Glomerular visceral epithelial cell (primary cell): ENCODE measurements around the gene ITK.

Source experiments
- DNase-seq: peaks from one replicate; pipeline ENCODE4 v3.0.0-alpha.2; 2016; ENCODE audit errors: extremely low spot score

Gene ITK

GRCh38 chr5:157280927-157281326, 100.3 kb downstream of the ITK start:
- no peak for DNase-seq

GRCh38 chr5:157282150-157282549, 101.5 kb downstream of the ITK start:
- no peak for DNase-seq

GRCh38 chr5:157283434-157283833, 102.8 kb downstream of the ITK start:
- no peak for DNase-seq

GRCh38 chr5:157284458-157285212, 104.0 kb downstream of the ITK start:
- DNase-seq = no peak

- DNase-seq = no peak
These were observed 104.8 kb downstream of the ITK start for GRCh38 chr5:157285310-157286035.

- DNase-seq = no peak
These were observed 106.1 kb downstream of the ITK start for GRCh38 chr5:157286761-157287211.

GRCh38 chr5:157288405-157289163, 107.9 kb downstream of the ITK start:
- no peak for DNase-seq

GRCh38 chr5:157289164-157289819, 108.7 kb downstream of the ITK start:
- DNase-seq = no peak

- DNase-seq = peak; percentile 90
These were observed 109.7 kb downstream of the ITK start for GRCh38 chr5:157290156-157290980.

- peak; percentile 95 for DNase-seq
These were observed 110.5 kb downstream of the ITK start for GRCh38 chr5:157290981-157291711.

- DNase-seq = no peak
These were observed 112.0 kb downstream of the ITK start for GRCh38 chr5:157292599-157292998.

- DNase-seq = no peak
These were observed 113.9 kb downstream of the ITK start for GRCh38 chr5:157294407-157295091.

GRCh38 chr5:157295247-157295646, 114.6 kb downstream of the ITK start:
- no peak for DNase-seq

- DNase-seq = no peak
These were observed 119.9 kb downstream of the ITK start for GRCh38 chr5:157300564-157300963.

- no peak for DNase-seq
These were observed 120.4 kb downstream of the ITK start for GRCh38 chr5:157301066-157301465.

GRCh38 chr5:157303023-157303422, 122.4 kb downstream of the ITK start:
- DNase-seq = no peak

GRCh38 chr5:157303667-157304327, 123.2 kb downstream of the ITK start:
- no peak for DNase-seq
